HEK293 (cell line): ENCODE results near the gene PARP9.
A peak's percentile ranks its signal among the peaks of the same experiment; 100 is the strongest.

Experiments
- CTCF ChIA-PET: fragments of 350-600 bp; formaldehyde crosslinking; extraction: SDS; loops from one replicate; lab custom pipeline; 2021; ENCODE audit warnings: antibody characterized with exemption; lab: Yijun Ruan, JAX
- POLR2A ChIA-PET: fragments of 300-600 bp; formaldehyde crosslinking; extraction: SDS; loops from one replicate; lab custom pipeline; 2020; ENCODE audit warnings: antibody characterized with exemption, inconsistent platforms; lab: Yijun Ruan, JAX
- H3K27ac ChIP-seq: fragments of 200-500 bp; sonication (Bioruptor generic); 2 replicates; pipeline ENCODE4 v1.5.1; 2014; ENCODE audit warnings: low read depth, low read length, control low read depth, inconsistent platforms; ENCODE audit errors: extremely low read depth
- H3K36me3 ChIP-seq, 2 experiments: fragments of 200-500 bp in 1 of 2; sonication (Bioruptor generic) in 1 of 2; 1 replicate in 1 of 2; 2 replicates in 1 of 2; pipeline ENCODE4 v1.5.1; 2014 to 2017; ENCODE audit warnings: inconsistent platforms in 2 of 2, low read length in 2 of 2; ENCODE audit not compliant: control insufficient read depth in 2 of 2, insufficient read depth in 1 of 2
- H3K4me1 ChIP-seq: fragments of 200-500 bp; sonication (Bioruptor generic); 2 replicates; pipeline ENCODE4 v1.5.1; 2014; ENCODE audit warnings: mild to moderate bottlenecking, low read length, inconsistent platforms; ENCODE audit not compliant: control insufficient read depth, insufficient read depth
- H3K4me3 ChIP-seq: 2 replicates; pipeline ENCODE4 v1.5.1; 2011; ENCODE audit warnings: low read depth, mild to moderate bottlenecking, control low read depth, low read length, moderate library complexity
- H3K9me3 ChIP-seq: fragments of 200-500 bp; sonication (Bioruptor generic); 2 replicates; pipeline ENCODE4 v1.5.1; 2014; ENCODE audit warnings: low read depth, low read length, inconsistent platforms; ENCODE audit not compliant: control insufficient read depth, insufficient read depth
- FEZF1 ChIP-seq: fragments of 450-650 bp; formaldehyde crosslinking; IDR thresholded peaks from 2 replicates; pipeline ENCODE4 v1.5.1; 2016; ENCODE audit warnings: missing biosample characterization, missing genetic modification characterization
- GLIS1 ChIP-seq: fragments of 450-650 bp; formaldehyde crosslinking; IDR thresholded peaks from 2 replicates; pipeline ENCODE4 v1.5.1; 2016; ENCODE audit warnings: missing biosample characterization, missing genetic modification characterization
- MZF1 ChIP-seq: fragments of 450-650 bp; formaldehyde crosslinking; IDR thresholded peaks from 2 replicates; pipeline ENCODE4 v1.5.1; 2017; ENCODE audit warnings: missing biosample characterization, missing genetic modification characterization, borderline replicate concordance
- ZFHX2 ChIP-seq: fragments of 450-650 bp; formaldehyde crosslinking; conservative IDR thresholded peaks from 2 replicates; pipeline ENCODE4 v1.5.1; 2016; ENCODE audit warnings: missing biosample characterization, missing genetic modification characterization
- ZNF184 ChIP-seq: fragments of 450-650 bp; IDR thresholded peaks from 2 replicates; pipeline ENCODE4 v1.5.1; 2018; ENCODE audit warnings: missing biosample characterization, mild to moderate bottlenecking, missing genetic modification characterization
- ZNF521 ChIP-seq: fragments of 450-650 bp; formaldehyde crosslinking; IDR thresholded peaks from 2 replicates; pipeline ENCODE4 v1.5.1; 2017; ENCODE audit warnings: missing biosample characterization, mild to moderate bottlenecking, missing genetic modification characterization
- ZNF658 ChIP-seq: fragments of 450-650 bp; formaldehyde crosslinking; IDR thresholded peaks from 2 replicates; pipeline ENCODE4; 2016; ENCODE audit warnings: missing biosample characterization, missing genetic modification characterization
- TF ChIP-seq, protein P1 (sequence below): fragments of 450-650 bp; IDR thresholded peaks from 2 replicates; pipeline ENCODE4 v1.5.1; 2018; ENCODE audit warnings: missing biosample characterization, mild to moderate bottlenecking, missing genetic modification characterization
- TF ChIP-seq, protein P2 (sequence below): fragments of 450-650 bp; formaldehyde crosslinking; IDR thresholded peaks from 2 replicates; pipeline ENCODE4 v1.5.1; 2016; ENCODE audit warnings: missing biosample characterization, missing genetic modification characterization
- TF ChIP-seq, protein P3 (sequence below): fragments of 450-650 bp; formaldehyde crosslinking; IDR thresholded peaks from 2 replicates; pipeline ENCODE4 v1.5.1; 2016; ENCODE audit warnings: missing biosample characterization, missing genetic modification characterization
- TF ChIP-seq, protein P4 (sequence below): fragments of 450-650 bp; formaldehyde crosslinking; IDR thresholded peaks from 2 replicates; pipeline ENCODE4 v1.5.1; 2016; ENCODE audit warnings: missing biosample characterization, missing genetic modification characterization

The PARP9 gene

DNA sequence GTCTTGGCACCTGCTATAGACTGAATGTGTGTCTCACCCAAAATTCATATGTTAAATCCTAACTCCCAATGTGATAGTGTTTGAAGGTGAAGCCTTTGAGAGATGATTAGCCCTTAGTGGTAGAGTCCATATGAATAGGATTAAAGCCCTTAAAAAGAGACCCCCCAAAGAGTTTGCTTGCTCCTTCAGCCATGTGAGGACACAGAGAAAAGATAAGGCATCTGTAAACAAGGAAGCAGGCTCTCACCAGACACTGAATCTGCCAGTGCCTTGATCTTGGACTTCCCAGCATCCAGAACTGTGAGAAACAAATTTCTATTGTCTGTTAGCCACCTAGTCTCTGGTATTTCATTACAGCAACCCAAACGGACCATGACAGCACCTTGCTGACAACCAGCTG, 65.9 kb downstream of the PARP9 start:
- POLR2A ChIA-PET: no interaction called here
- peaks cover 10 to 25% of the 10 kb centered on the region in 2 experiments for H3K36me3 ChIP-seq
- CTCF ChIA-PET: interaction anchor here (0.6 kb wide), 1 partner anchor 659 kb away, joined by 5 read pairs; no protein-coding TSS in a partner anchor

DNA sequence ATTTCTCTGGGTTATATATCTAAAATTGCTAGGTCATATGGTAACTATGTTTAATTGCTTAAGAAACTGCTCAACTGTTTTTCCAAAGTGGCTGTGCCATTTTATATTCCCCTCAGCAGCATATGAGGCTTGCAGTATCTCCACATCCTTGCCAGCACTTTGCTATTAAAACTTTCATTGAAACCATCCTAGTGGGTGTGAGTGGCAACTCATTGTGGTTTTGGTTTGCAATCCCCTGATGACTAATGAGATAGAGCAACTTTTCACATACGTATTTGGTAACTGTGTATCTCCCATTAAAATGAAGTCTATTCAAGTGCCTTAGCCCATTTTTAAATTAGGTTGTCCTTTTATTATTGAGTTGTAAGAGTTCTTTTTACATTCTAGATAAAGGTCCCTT, 66.7 kb downstream of the PARP9 start:
- ChIA-PET POLR2A (no interaction called here), CTCF (no interaction called here)
- Histone ChIP-seq H3K36me3 (peaks cover 14 to 32% of the 10 kb centered on the region in 2 experiments), H3K4me3 (no peak overlapping the region), H3K9me3 (no peaks in the 10 kb centered on the region), H3K27ac (no peak overlapping the region), H3K4me1 (no peaks in the 10 kb centered on the region; the same call in 1 of the 2 replicates)
- TF ChIP-seq ZFHX2 (tag by site-specific recombination) (0 out of 2 replicates have a peak, but pooled peaks have one; percentile 11), ZNF658 (tag by site-specific recombination) (no peak), FEZF1 (tag by site-specific recombination) (peak; percentile 33), MZF1 (tag by site-specific recombination) (peak; percentile 66; the same call in 1 of the 2 replicates), ZNF521 (tag by site-specific recombination) (no peak), ZNF184 (tag by site-specific recombination) (0 out of 2 replicates have a peak, but pooled peaks have one; percentile 36)
- TF ChIP-seq, protein P1, sequence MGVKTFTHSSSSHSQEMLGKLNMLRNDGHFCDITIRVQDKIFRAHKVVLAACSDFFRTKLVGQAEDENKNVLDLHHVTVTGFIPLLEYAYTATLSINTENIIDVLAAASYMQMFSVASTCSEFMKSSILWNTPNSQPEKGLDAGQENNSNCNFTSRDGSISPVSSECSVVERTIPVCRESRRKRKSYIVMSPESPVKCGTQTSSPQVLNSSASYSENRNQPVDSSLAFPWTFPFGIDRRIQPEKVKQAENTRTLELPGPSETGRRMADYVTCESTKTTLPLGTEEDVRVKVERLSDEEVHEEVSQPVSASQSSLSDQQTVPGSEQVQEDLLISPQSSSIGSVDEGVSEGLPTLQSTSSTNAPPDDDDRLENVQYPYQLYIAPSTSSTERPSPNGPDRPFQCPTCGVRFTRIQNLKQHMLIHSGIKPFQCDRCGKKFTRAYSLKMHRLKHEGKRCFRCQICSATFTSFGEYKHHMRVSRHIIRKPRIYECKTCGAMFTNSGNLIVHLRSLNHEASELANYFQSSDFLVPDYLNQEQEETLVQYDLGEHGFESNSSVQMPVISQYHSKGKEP (tag by site-specific recombination): 0 out of 2 replicates have a peak, but pooled peaks have one; percentile 28
- TF ChIP-seq, protein P2, sequence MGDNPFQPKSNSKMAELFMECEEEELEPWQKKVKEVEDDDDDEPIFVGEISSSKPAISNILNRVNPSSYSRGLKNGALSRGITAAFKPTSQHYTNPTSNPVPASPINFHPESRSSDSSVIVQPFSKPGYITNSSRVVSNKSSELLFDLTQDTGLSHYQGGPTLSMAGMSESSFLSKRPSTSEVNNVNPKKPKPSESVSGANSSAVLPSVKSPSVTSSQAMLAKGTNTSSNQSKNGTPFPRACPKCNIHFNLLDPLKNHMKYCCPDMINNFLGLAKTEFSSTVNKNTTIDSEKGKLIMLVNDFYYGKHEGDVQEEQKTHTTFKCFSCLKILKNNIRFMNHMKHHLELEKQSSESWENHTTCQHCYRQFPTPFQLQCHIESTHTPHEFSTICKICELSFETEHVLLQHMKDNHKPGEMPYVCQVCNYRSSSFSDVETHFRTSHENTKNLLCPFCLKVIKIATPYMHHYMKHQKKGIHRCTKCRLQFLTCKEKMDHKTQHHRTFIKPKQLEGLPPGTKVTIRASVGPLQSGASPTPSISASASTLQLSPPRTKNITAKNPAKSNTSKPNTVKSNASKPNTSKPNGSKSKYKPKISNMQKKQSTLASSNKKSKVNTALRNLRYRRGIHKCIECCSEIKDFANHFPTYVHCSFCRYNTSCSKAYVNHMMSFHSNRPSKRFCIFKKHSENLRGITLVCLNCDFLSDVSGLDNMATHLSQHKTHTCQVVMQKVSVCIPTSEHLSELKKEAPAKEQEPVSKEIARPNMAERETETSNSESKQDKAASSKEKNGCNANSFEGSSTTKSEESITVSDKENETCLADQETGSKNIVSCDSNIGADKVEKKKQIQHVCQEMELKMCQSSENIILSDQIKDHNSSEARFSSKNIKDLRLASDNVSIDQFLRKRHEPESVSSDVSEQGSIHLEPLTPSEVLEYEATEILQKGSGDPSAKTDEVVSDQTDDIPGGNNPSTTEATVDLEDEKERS: no peak

More for the DNA sequence above, 65.9 kb downstream of the PARP9 start:
- H3K9me3 ChIP-seq: no peaks in the 10 kb centered on the region
- no peak overlapping the region for H3K4me3 ChIP-seq
- TF ChIP-seq, protein P3, sequence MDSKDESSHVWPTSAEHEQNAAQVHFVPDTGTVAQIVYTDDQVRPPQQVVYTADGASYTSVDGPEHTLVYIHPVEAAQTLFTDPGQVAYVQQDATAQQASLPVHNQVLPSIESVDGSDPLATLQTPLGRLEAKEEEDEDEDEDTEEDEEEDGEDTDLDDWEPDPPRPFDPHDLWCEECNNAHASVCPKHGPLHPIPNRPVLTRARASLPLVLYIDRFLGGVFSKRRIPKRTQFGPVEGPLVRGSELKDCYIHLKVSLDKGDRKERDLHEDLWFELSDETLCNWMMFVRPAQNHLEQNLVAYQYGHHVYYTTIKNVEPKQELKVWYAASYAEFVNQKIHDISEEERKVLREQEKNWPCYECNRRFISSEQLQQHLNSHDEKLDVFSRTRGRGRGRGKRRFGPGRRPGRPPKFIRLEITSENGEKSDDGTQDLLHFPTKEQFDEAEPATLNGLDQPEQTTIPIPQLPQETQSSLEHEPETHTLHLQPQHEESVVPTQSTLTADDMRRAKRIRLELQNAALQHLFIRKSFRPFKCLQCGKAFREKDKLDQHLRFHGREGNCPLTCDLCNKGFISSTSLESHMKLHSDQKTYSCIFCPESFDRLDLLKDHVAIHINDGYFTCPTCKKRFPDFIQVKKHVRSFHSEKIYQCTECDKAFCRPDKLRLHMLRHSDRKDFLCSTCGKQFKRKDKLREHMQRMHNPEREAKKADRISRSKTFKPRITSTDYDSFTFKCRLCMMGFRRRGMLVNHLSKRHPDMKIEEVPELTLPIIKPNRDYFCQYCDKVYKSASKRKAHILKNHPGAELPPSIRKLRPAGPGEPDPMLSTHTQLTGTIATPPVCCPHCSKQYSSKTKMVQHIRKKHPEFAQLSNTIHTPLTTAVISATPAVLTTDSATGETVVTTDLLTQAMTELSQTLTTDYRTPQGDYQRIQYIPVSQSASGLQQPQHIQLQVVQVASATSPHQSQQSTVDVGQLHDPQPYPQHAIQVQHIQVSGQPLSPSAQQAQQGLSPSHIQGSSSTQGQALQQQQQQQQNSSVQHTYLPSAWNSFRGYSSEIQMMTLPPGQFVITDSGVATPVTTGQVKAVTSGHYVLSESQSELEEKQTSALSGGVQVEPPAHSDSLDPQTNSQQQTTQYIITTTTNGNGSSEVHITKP (tag by site-specific recombination): 0 out of 2 replicates have a peak, but pooled peaks have one; percentile 22
- TF ChIP-seq, protein P4, sequence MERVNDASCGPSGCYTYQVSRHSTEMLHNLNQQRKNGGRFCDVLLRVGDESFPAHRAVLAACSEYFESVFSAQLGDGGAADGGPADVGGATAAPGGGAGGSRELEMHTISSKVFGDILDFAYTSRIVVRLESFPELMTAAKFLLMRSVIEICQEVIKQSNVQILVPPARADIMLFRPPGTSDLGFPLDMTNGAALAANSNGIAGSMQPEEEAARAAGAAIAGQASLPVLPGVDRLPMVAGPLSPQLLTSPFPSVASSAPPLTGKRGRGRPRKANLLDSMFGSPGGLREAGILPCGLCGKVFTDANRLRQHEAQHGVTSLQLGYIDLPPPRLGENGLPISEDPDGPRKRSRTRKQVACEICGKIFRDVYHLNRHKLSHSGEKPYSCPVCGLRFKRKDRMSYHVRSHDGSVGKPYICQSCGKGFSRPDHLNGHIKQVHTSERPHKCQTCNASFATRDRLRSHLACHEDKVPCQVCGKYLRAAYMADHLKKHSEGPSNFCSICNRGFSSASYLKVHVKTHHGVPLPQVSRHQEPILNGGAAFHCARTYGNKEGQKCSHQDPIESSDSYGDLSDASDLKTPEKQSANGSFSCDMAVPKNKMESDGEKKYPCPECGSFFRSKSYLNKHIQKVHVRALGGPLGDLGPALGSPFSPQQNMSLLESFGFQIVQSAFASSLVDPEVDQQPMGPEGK (tag by site-specific recombination): no peak
- TF ChIP-seq GLIS1 (tag by site-specific recombination): peak; percentile 54
- H3K4me1 ChIP-seq: no peaks in the 10 kb centered on the region; the same call in 1 of the 2 replicates
- H3K27ac ChIP-seq: no peak overlapping the region
